Esophagus muscularis mucosa (tissue), 4 donors: ENCODE measurements around the gene CBLC.

ENCODE experiments used
- CTCF ChIP-seq, 3 experiments: fragments of 200-600 bp in 2 of 3; fragments of 450-650 bp in 1 of 3; sonication (generic) in 2 of 3; IDR thresholded peaks; one replicate each; pipeline ENCODE4 v1.5.1; 2017 to 2019; ENCODE audit warnings: antibody characterized with exemption in 3 of 3, mild to moderate bottlenecking in 2 of 3, moderate library complexity in 1 of 3
- EP300 ChIP-seq: sonication (generic); formaldehyde crosslinking; IDR thresholded peaks from one replicate; pipeline ENCODE4 v1.6.1; 2017; ENCODE audit warnings: antibody characterized with exemption
- POLR2A ChIP-seq: fragments of 450-650 bp; IDR thresholded peaks from one replicate; pipeline ENCODE4 v1.6.1; 2017; ENCODE audit warnings: antibody characterized with exemption, moderate library complexity, mild to moderate bottlenecking, low read depth
- POLR2AphosphoS5 ChIP-seq, 2 donors: sonication (generic); formaldehyde crosslinking; IDR thresholded peaks; one replicate each; pipeline ENCODE4 v1.6.1; 2017; ENCODE audit warnings: antibody characterized with exemption in 2 of 2

GRCh38 chr19:44776402-44777096 is 1.1 kb upstream of the CBLC start:
- TF ChIP-seq EP300 = no peak
- no peak for TF ChIP-seq POLR2AphosphoS5 (IDR thresholded peaks at IDR 0.05)
- TF ChIP-seq POLR2A = no peak
- no peak for TF ChIP-seq CTCF (IDR thresholded peaks at IDR 0.05)
